OCI-LY3 (cell line): ENCODE measurements around the gene MTTP.

Experiments used
- EZH2phosphoT487 ChIP-seq: fragments of 200-600 bp; shearing (Covaris generic); IDR thresholded peaks from 2 replicates; pipeline ENCODE4 v1.6.1; 2018; ENCODE audit warnings: antibody characterized with exemption, mixed run types, low read depth
- TF ChIP-seq, protein P1 (sequence below): fragments of 200-600, 300-600 bp; sonication (generic); IDR thresholded peaks from 2 replicates; pipeline ENCODE4 v1.5.1; 2014; ENCODE audit warnings: antibody characterized with exemption, low read length, low read depth

DNA sequence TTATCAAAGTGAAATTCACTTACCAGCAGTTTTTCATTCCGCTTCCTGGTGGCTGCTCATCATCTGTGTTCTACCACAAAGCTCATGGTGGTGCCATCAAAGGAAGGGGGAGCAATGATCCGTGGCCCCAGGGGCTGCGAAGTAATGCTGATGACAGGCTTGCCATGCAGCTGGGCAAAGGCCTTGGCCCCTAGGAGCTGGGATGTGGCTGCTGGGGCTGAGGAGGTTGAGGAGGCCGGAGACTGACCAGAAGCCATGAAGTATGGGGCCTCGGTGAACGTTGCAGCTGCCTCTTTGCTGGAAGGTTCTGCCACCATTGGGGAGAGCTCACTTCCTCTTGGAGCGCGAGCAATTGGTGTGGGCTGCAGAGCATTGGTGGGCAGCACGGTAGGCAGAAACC is 74.6 kb downstream of the MTTP start:
- TF ChIP-seq, protein P1, sequence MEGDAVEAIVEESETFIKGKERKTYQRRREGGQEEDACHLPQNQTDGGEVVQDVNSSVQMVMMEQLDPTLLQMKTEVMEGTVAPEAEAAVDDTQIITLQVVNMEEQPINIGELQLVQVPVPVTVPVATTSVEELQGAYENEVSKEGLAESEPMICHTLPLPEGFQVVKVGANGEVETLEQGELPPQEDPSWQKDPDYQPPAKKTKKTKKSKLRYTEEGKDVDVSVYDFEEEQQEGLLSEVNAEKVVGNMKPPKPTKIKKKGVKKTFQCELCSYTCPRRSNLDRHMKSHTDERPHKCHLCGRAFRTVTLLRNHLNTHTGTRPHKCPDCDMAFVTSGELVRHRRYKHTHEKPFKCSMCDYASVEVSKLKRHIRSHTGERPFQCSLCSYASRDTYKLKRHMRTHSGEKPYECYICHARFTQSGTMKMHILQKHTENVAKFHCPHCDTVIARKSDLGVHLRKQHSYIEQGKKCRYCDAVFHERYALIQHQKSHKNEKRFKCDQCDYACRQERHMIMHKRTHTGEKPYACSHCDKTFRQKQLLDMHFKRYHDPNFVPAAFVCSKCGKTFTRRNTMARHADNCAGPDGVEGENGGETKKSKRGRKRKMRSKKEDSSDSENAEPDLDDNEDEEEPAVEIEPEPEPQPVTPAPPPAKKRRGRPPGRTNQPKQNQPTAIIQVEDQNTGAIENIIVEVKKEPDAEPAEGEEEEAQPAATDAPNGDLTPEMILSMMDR, result no peak
- TF ChIP-seq EZH2phosphoT487, result no peak
